RKO (cell line): Measurements from ENCODE around the gene CNRIP1.
A peak's percentile ranks its signal among the peaks of the same experiment; 100 is the strongest.
"Not testable (repeated sequence)": the region's sequence is repeated elsewhere in the genome, so short reads cannot be mapped to it uniquely, and the experiment has no call there.

Source experiments
- DNase-seq: peaks from one replicate; pipeline ENCODE4 v3.0.0-alpha.2; 2016; ENCODE audit warnings: low spot score

Gene CNRIP1

DNA sequence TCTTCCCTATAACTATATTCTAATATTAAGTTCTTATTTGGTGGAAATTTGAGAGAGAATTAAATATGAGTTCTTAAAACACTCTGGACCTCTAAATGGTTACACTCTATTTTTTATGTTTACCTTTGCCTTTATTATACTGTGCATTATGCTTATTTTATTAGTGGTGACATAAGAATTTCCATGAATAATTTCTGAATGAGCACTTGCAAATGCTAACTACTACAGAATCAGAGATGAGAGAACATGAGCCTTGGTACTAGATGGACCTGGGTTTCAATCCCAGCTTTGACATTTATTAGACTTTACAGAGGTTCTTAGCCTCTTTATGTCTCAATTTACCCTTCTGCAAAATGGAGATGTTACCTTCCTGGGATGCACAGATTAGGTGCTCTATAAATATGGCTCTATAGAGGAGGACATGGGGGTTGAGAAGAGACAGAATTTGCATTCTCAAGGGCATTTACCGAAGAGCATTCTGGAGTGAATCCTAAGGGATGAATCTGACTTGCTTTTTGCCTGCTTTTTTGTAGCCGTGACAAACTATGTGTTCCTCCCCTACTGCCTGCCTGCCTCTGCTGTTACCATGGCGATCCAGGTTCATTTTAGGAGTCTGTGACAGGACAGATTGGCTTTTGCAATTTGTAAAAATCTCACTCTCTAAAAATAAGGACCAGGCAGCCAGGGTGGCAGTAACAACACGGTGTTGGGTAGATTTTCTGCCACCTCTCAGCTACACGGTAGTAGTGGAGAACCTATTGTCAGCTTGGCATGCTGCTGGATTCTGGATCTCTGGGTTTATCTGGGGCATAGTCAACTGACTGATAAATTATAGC lies 20.7 kb upstream of the CNRIP1 start:
- no peak for DNase-seq

DNA sequence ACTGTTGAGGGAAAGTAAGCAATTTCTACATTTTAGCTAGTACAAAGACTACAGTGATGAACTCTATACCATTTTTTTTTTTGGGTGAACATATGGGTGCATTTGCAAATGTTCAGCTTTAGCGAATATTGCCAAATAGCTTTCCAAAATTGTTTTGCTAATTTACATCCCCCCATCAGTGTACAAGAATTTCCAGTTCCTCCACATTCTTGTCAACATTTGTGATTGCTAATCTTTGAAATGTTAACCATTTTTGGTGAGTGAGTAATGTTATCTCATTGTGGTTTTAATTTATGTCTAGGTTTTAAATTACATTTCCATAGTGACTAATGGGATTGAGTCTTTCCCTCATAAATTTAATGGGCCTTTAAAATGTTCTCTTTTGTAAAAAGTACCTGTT lies 16.4 kb upstream of the CNRIP1 start:
- peak; percentile 11 for DNase-seq

GRCh38 chr2:68333931-68334330 lies 14.2 kb upstream of the CNRIP1 start:
- no peak for DNase-seq

- no peak for DNase-seq
These were observed 13.3 kb upstream of the CNRIP1 start for GRCh38 chr2:68333009-68333408.

DNA sequence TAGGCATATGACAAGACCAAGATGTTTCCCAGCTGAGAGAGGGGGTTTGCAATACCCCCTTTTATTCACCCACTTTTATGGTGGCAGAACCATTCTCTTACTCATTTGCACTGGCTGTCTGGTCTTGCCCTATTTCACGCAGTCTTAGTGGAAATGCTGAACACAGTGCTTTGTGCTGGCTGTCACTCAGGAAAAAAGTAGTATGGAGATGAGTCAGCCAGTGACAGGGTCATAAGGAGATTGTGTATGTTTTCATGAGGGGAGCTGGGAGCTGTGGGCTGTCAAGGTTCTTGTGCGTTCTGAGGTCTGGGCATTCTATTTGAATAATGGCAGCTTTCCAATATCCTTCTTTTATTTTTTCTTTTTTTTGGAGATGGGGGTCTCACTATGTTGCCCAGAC lies 10.9 kb upstream of the CNRIP1 start:
- DNase-seq = peak; percentile 20

DNA sequence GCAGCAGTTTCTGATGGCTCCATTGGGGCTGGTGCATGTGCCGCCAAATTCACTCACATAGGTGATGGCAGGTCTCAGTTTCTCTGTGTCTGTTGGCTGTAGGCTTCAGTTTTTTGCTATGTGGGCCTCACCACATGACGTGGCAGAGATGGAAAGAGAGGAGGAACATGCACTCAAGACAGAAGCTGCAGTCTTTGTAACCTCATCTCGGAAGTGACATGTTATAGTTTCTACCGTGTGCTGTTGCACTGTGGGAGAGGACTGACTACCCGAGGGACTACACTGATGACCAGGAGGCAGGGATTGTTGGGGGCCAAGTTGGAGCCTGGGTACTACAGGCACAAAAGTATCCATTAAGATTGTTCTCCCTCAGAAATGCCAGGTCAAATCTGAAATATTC lies 9.2 kb upstream of the CNRIP1 start:
- no peak for DNase-seq

GRCh38 chr2:68325056-68325455 lies 5.3 kb upstream of the CNRIP1 start:
- DNase-seq = no peak

DNA sequence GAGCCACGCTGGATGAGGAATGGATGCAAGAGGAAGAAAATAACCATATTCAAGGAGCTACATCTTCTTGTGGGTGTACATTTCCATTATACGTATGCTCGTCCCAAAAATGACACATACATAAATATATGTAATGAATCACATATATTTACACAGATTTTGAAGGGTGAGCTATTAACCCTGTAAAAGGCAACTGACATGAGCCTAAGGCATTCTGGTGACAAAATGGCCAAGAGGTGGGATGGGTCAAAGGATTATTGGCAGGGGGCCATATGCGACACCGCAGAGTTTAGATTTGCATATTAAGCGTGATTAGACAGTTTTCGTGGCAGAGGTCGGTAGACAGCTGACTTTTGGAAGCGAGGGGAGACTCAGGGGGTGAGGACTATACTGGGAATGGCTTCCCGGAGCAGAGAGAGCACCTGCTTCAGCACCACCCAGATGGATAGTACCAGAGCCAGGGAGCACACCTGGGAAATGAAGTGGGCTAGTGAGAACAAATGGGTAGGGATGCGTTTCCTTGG lies 431 bp upstream of the CNRIP1 start:
- peak; percentile 1 for DNase-seq

- DNase-seq = no peak
These were observed 793 bp downstream of the CNRIP1 start for GRCh38 chr2:68318914-68319397.

DNA sequence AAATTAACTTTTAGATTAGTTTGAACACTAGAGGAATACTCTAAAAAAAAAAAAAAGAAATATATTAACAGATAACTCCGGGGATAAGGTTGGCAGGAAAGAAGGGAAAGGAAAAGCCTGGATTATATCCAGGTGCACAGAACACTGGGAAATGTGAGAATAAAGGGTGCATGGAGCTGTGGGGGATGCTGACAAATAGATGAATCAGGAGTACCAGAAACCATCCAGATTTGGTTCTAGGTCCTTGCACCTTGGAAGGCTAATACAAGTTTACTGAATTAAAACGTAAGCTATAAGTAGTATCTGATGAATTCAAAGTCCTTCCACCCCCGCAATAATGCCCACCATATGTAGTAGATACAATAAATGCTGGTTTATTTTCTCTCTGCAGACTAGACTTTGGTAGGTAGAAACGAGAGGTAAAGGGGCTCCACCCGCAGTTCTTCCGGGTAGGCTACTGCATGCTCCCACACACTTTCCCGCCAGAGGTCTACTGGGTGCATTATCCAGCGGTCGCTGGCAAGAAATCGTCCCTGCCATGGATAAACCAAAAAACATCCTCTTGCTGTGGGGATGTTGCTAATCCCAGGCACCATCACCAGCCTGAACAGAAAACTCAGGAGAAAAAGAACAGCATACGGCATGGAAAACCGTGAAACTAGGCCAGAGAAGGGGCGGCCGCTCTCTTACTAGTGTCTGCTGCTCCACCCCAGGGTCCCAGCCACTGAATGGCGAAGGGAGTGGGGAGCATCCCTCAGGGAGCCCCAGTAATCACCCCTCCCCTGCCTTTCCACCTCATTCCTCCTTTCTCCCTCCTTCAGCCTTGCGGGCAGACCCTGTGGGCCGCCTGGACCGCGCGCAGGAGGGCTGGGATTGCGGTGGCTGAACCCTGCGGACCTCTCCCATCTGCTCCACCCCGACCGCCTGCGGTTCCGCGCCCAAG lies 1.5 kb downstream of the CNRIP1 start:
- DNase-seq = no peak

DNA sequence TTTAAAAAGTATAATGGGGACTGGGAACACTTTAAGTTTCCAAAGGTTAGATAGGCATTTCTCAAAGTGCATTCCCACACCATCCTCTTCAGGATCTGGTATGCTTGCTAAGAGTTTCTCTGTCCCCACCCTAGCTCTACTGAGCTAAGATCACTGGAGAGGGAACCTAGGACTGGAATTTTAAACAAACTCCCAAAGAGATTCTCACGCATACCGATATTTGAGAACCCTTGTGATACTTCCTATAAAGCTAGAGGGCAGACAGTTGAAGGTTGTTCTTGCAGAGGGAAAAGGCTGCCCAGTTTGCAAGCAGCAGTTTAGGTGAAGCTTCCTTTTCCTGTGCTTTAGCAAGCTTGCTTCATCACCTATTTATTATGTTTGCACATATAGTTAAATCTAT lies 3.6 kb downstream of the CNRIP1 start:
- no peak for DNase-seq

DNA sequence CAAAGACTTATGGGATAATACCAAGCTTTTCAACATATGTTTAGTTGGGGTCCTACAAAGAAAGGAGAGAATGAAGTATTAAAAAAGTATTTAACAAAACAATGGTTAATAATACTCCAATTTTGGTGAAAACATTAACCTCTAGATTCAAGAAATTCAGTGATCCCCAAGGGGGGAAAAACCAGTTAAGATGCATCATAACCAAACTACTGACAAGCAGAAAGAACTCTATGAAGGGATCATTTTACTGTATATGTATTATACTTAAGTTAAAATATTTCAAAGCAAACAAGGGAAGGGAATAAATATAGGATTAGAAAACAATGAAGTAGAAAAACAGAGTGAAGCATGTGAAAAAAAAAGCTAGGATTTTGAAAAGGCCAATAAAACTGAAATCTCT lies 8.7 kb downstream of the CNRIP1 start:
- no peak for DNase-seq

DNA sequence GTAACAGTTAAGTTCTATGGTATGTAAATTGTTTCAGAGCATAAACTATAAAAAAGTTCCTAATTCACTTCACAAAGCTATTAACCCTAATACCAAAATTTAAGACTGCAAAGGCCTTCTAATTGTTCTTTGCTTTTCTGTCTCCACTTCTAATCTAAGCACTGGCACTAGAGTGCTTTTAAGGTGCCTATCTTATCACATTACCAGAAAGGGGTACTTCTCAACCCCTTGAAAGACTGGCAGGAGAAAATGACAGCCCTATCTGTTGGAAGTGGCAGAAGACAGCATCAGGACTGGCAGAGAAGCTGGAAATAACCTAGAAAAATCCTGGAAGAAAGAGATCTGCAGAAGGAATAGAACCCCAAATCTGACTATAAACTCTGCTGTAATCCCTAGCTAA lies 10.3 kb downstream of the CNRIP1 start:
- no peak for DNase-seq

GRCh38 chr2:68303902-68304272 lies 15.9 kb downstream of the CNRIP1 start:
- not testable (repeated sequence) for DNase-seq

DNA sequence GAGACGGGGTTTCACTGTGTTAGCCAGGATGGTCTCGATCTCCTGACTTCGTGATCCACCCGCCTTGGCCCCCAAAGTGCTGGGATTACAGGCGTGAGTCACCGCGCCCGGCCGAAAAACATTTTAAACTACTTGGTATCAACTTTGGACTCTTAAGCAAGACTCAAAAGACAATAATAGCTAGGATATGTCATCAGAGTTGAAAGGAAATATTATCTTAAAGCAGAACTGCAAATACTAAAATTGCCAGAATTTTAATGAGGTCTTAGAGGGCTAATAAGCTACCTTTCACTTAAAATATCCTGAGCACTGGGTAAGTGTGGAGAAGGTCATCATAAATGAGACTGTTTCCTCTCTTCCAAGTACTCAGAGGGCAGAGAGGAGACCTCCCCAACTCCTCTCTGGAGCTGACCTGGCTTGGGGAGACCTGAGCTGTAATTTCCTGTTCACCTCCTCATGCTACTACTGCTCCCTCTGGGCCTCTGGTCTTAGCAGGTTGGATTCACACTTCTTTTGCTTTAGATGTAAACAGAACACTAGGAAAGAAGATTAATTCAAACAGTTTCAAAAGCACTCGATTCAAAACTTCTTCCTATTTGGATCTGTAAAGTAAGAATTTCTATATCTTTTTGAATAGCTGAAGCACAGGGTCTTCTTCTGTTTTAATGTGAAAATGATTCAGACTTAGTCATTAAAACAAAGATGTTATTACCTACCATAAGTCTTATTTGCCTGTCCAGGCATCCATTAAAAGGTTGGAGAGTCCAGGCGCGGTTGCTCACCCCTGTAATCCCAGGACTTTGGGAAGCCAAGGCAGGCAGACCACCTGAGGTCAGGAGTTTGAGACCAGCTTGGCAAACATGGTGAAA lies 16.5 kb downstream of the CNRIP1 start:
- no peak for DNase-seq

GRCh38 chr2:68302281-68302875 lies 17.4 kb downstream of the CNRIP1 start:
- no peak for DNase-seq

GRCh38 chr2:68295516-68295915 lies 24.2 kb downstream of the CNRIP1 start:
- DNase-seq = no peak

GRCh38 chr2:68294913-68295312 lies 24.8 kb downstream of the CNRIP1 start:
- DNase-seq = no peak

- DNase-seq = no peak
These were observed 25.6 kb downstream of the CNRIP1 start for GRCh38 chr2:68294187-68294586.

GRCh38 chr2:68293755-68294154 lies 26.0 kb downstream of the CNRIP1 start:
- DNase-seq = no peak

- no peak for DNase-seq
These were observed 26.7 kb downstream of the CNRIP1 start for GRCh38 chr2:68293024-68293423.
